Right lobe of liver (tissue), 6 donors: Measurements from ENCODE around the gene PRDX6. TPM values are rescaled to one million over a fixed set of nuclear protein-coding genes. Genes with fewer than 3 reads are reported as not detected.
A peak's percentile ranks its signal among the peaks of the same experiment; 100 is the strongest.
"Not testable (repeated sequence)": the region's sequence is repeated elsewhere in the genome, so short reads cannot be mapped to it uniquely, and the experiment has no call there.

ENCODE experiments used
- ATAC-seq, 4 donors: fragments of 200-7000 bp; cut with Tn5 transposase; one replicate each; pipeline ENCODE4 v1.9.1; 2020; ENCODE audit warnings: mild to moderate bottlenecking in 4 of 4, moderate library complexity in 4 of 4
- DNase-seq, 3 donors: peaks; one replicate each; pipeline ENCODE4 v3.0.0-alpha.2; 2020
- H3K27ac ChIP-seq, 3 donors: fragments of 200-600 bp; one replicate each; pipeline ENCODE4 v1.8.0; 2022
- H3K27me3 ChIP-seq, 2 donors: fragments of 200-600 bp; one replicate each; pipeline ENCODE4 v1.8.0; 2022
- H3K36me3 ChIP-seq, 4 donors: fragments of 200-600 bp; sonication (generic) in 1 of 4; one replicate each; pipeline versions ENCODE4 v1.5.1 to v1.8.0; 2017 to 2022; ENCODE audit warnings: control low read depth in 1 of 4
- H3K4me1 ChIP-seq, 4 donors: fragments of 200-600 bp; sonication (generic) in 1 of 4; one replicate each; pipeline versions ENCODE4 v1.5.1 to v1.8.0; 2017 to 2022; ENCODE audit warnings: control low read depth in 1 of 4
- H3K4me3 ChIP-seq, 3 donors: fragments of 200-600 bp; one replicate each; pipeline ENCODE4 v1.8.0; 2022
- H3K9me3 ChIP-seq, 4 donors: fragments of 200-600 bp; sonication (generic) in 1 of 4; one replicate each; pipeline versions ENCODE4 v1.5.1 to v1.8.0; 2017 to 2022; ENCODE audit warnings: control low read depth in 1 of 4
- POLR2A ChIP-seq: fragments of 450-650 bp; IDR thresholded peaks from one replicate; pipeline ENCODE4 v1.6.1; 2017; ENCODE audit warnings: antibody characterized with exemption, mild to moderate bottlenecking
- WGBS: methylation state at CpG from one replicate; pipeline ENCODE4 v1.1.6; 2018; ENCODE audit warnings: low coverage, low lambda C conversion rate; ENCODE audit not compliant: insufficient coverage; ENCODE audit errors: missing lambda C conversion rate; 5-methylcytosine and 5-hydroxymethylcytosine counted together
- intact Hi-C, 2 donors: fragments of 100-400 bp; cut with DNase I; formaldehyde crosslinking; loops; one replicate each; pipeline versions ENCODE4 v1.11.2 to v1.14.1; 2022
- total RNA-seq, 6 experiments: library from RNA; depleted of rRNA in 2 of 6; stranded (reverse); fragments of >200 nt in 2 of 6; fragmentation: NEBNext Ultra II Directional in 3 of 6; extraction: Animal tissue kit (Norgen Biotek cat#: 25700) in 3 of 6; gene quantifications; one replicate each; pipeline versions ENCODE4 v1.1.0 to v1.2.4, GENCODE V29; 2016 to 2023
- TF ChIP-seq, protein P1 (sequence below), 4 donors: fragments of 200-600 bp in 3 of 4; fragments of 450-650 bp in 1 of 4; IDR thresholded peaks; one replicate each; pipeline versions ENCODE4 v1.5.1 to v1.8.0; 2016 to 2022; ENCODE audit warnings: antibody characterized with exemption in 4 of 4, mild to moderate bottlenecking in 2 of 4
- donor health status: DM: no; HTN: yes; CAD: no.
- donor health status: DM: no; HTN: no; CAD: no.
- donor health status: DM: no; HTN: no; CAD: no.
- donor health status: DM: no; HTN: yes; CAD: no.
- donor health status: DM: no; HTN: yes; CAD: no.

Gene PRDX6
- total RNA-seq, 6 experiments from 2014 or later: 213 to 552 (median 407) TPM

DNA sequence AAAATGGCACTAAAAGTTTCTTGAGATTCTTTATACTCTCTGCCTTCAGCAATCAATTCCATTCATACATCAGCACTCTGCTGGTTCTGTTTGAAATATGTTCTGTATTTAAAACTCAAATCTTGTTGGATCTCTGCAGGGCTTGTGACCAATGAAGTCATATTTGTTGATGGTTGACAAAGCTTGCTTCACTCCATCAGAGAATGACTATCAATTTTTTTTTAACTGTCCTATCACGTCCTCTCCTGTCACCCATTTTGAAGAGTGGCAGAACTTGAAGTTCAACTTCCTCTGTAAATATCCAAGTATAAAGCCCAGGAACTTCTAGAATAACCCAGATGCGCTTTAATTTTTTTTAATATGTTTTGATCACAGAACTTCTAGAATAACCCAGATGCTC lies 10.9 kb downstream of the PRDX6 start:
- intact Hi-C loops: no loop called here
- Histone ChIP-seq H3K27ac (no peak overlapping the region), H3K9me3 (no peaks in the 10 kb centered on the region), H3K4me1 (no peaks in the 10 kb centered on the region), H3K36me3 (peaks cover 3 to 61% (median 54%) of the 10 kb centered on the region in 4 donors), H3K27me3 (no peaks in the 10 kb centered on the region), H3K4me3 (no peak overlapping the region)
- TF ChIP-seq, protein P1, sequence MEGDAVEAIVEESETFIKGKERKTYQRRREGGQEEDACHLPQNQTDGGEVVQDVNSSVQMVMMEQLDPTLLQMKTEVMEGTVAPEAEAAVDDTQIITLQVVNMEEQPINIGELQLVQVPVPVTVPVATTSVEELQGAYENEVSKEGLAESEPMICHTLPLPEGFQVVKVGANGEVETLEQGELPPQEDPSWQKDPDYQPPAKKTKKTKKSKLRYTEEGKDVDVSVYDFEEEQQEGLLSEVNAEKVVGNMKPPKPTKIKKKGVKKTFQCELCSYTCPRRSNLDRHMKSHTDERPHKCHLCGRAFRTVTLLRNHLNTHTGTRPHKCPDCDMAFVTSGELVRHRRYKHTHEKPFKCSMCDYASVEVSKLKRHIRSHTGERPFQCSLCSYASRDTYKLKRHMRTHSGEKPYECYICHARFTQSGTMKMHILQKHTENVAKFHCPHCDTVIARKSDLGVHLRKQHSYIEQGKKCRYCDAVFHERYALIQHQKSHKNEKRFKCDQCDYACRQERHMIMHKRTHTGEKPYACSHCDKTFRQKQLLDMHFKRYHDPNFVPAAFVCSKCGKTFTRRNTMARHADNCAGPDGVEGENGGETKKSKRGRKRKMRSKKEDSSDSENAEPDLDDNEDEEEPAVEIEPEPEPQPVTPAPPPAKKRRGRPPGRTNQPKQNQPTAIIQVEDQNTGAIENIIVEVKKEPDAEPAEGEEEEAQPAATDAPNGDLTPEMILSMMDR (IDR thresholded peaks at IDR 0.05): no peak
- TF ChIP-seq POLR2A: no peak
- DNase-seq: no peak
- WGBS: 83% methylated on average over 2 of the region's 2 CpGs
- peak in 1 of 4 donors; percentile 7 for ATAC-seq

DNA sequence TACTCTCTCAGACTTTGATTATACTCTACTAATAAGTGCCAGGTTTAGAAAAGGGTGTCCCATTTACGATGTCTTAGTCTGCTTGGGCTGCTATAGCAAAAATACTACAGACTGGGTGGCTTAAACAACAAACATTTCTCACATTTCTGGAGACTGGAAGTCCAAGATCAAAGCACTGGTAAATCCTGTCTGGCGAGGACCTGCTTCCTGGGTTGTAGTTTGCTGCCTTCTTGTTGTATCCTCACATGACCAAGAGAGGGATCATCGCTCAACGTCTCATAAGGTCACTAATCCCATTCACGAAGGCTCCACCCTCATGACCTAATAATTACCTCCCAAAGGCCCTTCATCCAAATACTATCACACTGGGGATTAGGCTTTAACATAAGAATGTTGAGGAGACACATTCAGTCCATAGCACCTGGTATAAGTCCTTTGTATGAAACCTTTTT lies 12.0 kb downstream of the PRDX6 start:
- ATAC-seq: peak in 3 of 4 donors; percentile 37 to 47 (median 45)

DNA sequence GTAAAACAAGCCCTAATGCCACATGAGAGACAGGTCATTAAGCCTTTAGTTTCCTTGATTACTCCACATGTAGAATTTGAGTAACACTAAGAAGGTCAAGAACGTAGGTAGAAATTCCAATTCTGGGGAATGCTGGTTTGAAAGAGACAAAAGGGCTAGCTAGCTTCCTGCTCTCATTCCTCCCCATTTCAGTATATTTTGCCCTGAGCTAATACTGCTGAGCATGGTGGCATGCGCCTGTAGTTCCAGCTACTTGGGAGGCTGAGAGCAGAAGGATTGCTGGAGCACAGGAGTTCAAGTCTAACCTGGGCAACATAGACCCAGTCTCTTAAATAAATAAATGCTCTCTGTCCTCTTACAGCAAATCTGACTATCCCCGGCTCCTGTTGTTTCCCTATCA lies 12.8 kb downstream of the PRDX6 start:
- H3K4me3 ChIP-seq: no peak overlapping the region
- TF ChIP-seq POLR2A: no peak
- TF ChIP-seq, protein P1 (IDR thresholded peaks at IDR 0.05): no peak
- ATAC-seq (peak in 1 of 4 donors; percentile 36), DNase-seq (no peak)
- H3K27me3 ChIP-seq: no peaks in the 10 kb centered on the region
- H3K9me3 ChIP-seq: no peaks in the 10 kb centered on the region
- no peak overlapping the region for H3K27ac ChIP-seq
- peaks cover 3 to 44% (median 39%) of the 10 kb centered on the region in 4 donors for H3K36me3 ChIP-seq
- intact Hi-C loops: no loop called here
- 94% methylated on average over 2 of the region's 3 CpGs for WGBS
- no peaks in the 10 kb centered on the region for H3K4me1 ChIP-seq

More for the DNA sequence above, 12.0 kb downstream of the PRDX6 start:
- WGBS: 88% methylated on average over 5 of the region's 5 CpGs
- H3K4me3 ChIP-seq: no peak overlapping the region
- no peak overlapping the region for H3K27ac ChIP-seq
- H3K9me3 ChIP-seq: no peaks in the 10 kb centered on the region
- intact Hi-C loops: no loop called here
- no peaks in the 10 kb centered on the region for H3K27me3 ChIP-seq
- H3K4me1 ChIP-seq: no peaks in the 10 kb centered on the region
- TF ChIP-seq POLR2A: no peak
- TF ChIP-seq, protein P1 (IDR thresholded peaks at IDR 0.05): no peak
- no peak for DNase-seq
- H3K36me3 ChIP-seq: peaks cover 3 to 50% (median 44%) of the 10 kb centered on the region in 4 donors

DNA sequence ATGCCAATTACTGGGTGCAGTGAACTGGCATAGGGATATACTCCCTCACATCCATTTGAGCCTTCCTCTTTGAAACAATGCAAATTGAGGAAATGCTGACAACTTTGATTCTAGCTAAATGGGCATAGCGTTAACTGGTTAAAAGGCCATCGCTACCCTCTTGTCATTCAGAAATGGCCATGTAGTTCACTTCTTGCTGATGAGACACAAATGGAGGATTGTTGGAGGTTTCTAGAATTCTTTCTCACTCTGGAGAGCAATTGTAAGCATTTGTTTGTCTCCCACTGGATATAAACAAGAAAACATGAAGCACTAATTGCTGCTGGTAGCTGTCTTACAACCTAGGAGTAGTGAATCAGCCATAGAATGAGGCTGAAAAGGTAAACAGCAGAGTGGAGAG lies 14.4 kb downstream of the PRDX6 start:
- 96% methylated on average over 2 of the region's 2 CpGs for WGBS
- no peaks in the 10 kb centered on the region for H3K27me3 ChIP-seq
- no peak for TF ChIP-seq POLR2A
- TF ChIP-seq, protein P1 (IDR thresholded peaks at IDR 0.05): no peak
- peaks cover 0 to 9% (median 0%) of the 10 kb centered on the region in 4 donors for H3K4me1 ChIP-seq
- H3K9me3 ChIP-seq: no peaks in the 10 kb centered on the region
- intact Hi-C loops: no loop called here
- ATAC-seq (no peak), DNase-seq (no peak)
- H3K4me3 ChIP-seq: no peak overlapping the region
- H3K36me3 ChIP-seq: peaks cover 0 to 28% (median 26%) of the 10 kb centered on the region in 4 donors
- no peak overlapping the region for H3K27ac ChIP-seq

DNA sequence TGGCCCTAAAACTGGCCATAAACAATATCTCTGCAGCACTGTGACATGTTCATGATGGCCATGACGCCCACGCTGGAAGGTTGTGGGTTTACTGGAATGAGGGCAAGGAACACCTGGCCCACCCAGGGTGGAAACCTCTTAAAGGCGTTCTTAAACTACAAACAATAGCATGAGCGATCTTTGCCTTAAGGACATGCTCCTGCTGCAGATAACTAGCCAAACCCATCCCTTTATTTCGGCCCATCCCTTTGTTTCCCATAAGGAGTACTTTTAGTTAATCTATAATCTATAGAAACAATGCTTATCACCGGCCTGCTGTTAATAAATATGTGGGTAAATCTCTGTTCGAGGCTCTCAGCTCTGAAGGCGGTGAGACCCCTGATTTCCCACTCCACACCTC lies 16.0 kb downstream of the PRDX6 start:
- intact Hi-C loops, H3K27me3 ChIP-seq, DNase-seq, H3K9me3 ChIP-seq, H3K4me3 ChIP-seq, H3K4me1 ChIP-seq, H3K27ac ChIP-seq, ATAC-seq: not testable (repeated sequence)
- peaks cover 0 to 13% (median 10%) of the 10 kb centered on the region in 4 donors for H3K36me3 ChIP-seq
- 100% methylated on average over 4 of the region's 8 CpGs for WGBS
